Body of pancreas (tissue), 4 donors: ENCODE data around the gene PLPPR1.

Experiments used
- POLR2A ChIP-seq, 3 donors: fragments of 450-650 bp; IDR thresholded peaks; one replicate each; pipeline ENCODE4 v1.6.1; 2016; ENCODE audit warnings: antibody characterized with exemption in 3 of 3, mild to moderate bottlenecking in 2 of 3
- TF ChIP-seq, protein P1 (sequence below), 7 experiments: fragments of 450-650 bp in 4 of 7; fragments of 200-600 bp in 3 of 7; sonication (generic) in 3 of 7; IDR thresholded peaks; one replicate each; pipeline ENCODE4 v1.5.1; 2016 to 2019; ENCODE audit warnings: antibody characterized with exemption in 7 of 7

DNA sequence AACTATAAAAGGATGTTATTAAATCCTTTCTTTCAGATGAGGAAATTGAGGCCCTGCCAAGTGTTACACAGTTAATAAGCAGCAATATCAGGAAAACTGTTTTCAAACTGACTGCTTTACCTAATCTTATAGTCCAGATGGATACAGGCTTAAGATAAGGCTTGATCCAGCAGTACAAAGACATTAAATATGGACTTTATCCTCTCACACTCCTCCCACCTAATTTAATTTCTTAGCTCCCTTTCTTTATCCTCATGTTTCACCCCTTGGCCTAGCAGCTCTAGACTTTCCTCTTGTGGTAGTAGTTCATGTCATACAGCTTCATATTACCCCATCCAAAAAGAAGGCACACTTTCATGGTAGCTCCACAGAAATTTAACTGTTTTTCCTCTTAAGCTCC, 191.8 kb downstream of the PLPPR1 start:
- TF ChIP-seq, protein P1, sequence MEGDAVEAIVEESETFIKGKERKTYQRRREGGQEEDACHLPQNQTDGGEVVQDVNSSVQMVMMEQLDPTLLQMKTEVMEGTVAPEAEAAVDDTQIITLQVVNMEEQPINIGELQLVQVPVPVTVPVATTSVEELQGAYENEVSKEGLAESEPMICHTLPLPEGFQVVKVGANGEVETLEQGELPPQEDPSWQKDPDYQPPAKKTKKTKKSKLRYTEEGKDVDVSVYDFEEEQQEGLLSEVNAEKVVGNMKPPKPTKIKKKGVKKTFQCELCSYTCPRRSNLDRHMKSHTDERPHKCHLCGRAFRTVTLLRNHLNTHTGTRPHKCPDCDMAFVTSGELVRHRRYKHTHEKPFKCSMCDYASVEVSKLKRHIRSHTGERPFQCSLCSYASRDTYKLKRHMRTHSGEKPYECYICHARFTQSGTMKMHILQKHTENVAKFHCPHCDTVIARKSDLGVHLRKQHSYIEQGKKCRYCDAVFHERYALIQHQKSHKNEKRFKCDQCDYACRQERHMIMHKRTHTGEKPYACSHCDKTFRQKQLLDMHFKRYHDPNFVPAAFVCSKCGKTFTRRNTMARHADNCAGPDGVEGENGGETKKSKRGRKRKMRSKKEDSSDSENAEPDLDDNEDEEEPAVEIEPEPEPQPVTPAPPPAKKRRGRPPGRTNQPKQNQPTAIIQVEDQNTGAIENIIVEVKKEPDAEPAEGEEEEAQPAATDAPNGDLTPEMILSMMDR (IDR thresholded peaks at IDR 0.05), result no peak
- TF ChIP-seq POLR2A (IDR thresholded peaks at IDR 0.05), result no peak
